ENCODE results near the gene FBXO8. TPM values are rescaled to one million over a fixed set of nuclear protein-coding genes. Genes with fewer than 3 reads are reported as not detected.

Gene FBXO8
- total and polyA plus RNA-seq, 4 donors: 15.6 to 48.0 (median 22.3) TPM

DNA sequence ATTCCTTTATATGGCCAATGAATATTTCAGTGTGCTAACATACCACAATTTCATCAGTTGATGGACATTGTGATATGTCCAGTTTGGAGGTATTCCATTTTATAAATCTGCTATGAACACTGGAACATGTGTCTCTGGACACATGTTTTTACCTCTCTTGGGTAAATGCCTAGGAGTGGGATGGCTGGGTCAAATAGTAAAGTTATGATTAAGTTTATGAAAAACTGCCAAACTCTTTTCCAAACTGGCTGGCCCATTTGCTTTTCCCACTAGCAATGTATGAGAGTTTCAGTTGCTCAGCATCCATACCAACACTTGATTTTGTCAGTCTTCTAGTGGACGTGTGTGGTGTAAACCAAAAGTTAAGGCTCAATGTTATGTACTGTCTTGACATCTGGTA is 40.8 kb upstream of the FBXO8 start:
- H3K9me3 ChIP-seq (ENCODE audit: control insufficient read depth in 4 of 4, insufficient read depth in 3 of 4, low read length in 3 of 4): no peaks in the 10 kb centered on the region
- H3K4me3 ChIP-seq: no peak overlapping the region
- TF ChIP-seq, protein P1, sequence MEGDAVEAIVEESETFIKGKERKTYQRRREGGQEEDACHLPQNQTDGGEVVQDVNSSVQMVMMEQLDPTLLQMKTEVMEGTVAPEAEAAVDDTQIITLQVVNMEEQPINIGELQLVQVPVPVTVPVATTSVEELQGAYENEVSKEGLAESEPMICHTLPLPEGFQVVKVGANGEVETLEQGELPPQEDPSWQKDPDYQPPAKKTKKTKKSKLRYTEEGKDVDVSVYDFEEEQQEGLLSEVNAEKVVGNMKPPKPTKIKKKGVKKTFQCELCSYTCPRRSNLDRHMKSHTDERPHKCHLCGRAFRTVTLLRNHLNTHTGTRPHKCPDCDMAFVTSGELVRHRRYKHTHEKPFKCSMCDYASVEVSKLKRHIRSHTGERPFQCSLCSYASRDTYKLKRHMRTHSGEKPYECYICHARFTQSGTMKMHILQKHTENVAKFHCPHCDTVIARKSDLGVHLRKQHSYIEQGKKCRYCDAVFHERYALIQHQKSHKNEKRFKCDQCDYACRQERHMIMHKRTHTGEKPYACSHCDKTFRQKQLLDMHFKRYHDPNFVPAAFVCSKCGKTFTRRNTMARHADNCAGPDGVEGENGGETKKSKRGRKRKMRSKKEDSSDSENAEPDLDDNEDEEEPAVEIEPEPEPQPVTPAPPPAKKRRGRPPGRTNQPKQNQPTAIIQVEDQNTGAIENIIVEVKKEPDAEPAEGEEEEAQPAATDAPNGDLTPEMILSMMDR (IDR thresholded peaks at IDR 0.05; ENCODE audit: control extremely low read depth, extremely low read depth): no peak
- ATAC-seq (ENCODE audit: insufficient read depth, low FRiP score): no peak
- 88 to 91% methylated on average over 1 of the region's 1 CpG for WGBS, 2 donors
- no peak overlapping the region for H3K27ac ChIP-seq (ENCODE audit: low read depth in 1 of 2, low read length in 1 of 2)
- no peak overlapping the region for H3K9ac ChIP-seq (ENCODE audit: insufficient read depth in 1 of 2, low read length in 2 of 2)
- H3K27me3 ChIP-seq (ENCODE audit: control insufficient read depth in 3 of 3, insufficient read depth in 3 of 3, low read length in 2 of 3): no peaks in the 10 kb centered on the region
- DNase-seq: no peak
- peaks cover 0 to 2% (median 0%) of the 10 kb centered on the region in 4 donors for H3K36me3 ChIP-seq (ENCODE audit: control insufficient read depth in 4 of 4, insufficient read depth in 4 of 4, low read length in 4 of 4)
- H3K4me1 ChIP-seq (ENCODE audit: control insufficient read depth in 5 of 5, insufficient read depth in 5 of 5, low read length in 5 of 5): peaks cover 0 to 4% (median 0%) of the 10 kb centered on the region in 5 donors

DNA sequence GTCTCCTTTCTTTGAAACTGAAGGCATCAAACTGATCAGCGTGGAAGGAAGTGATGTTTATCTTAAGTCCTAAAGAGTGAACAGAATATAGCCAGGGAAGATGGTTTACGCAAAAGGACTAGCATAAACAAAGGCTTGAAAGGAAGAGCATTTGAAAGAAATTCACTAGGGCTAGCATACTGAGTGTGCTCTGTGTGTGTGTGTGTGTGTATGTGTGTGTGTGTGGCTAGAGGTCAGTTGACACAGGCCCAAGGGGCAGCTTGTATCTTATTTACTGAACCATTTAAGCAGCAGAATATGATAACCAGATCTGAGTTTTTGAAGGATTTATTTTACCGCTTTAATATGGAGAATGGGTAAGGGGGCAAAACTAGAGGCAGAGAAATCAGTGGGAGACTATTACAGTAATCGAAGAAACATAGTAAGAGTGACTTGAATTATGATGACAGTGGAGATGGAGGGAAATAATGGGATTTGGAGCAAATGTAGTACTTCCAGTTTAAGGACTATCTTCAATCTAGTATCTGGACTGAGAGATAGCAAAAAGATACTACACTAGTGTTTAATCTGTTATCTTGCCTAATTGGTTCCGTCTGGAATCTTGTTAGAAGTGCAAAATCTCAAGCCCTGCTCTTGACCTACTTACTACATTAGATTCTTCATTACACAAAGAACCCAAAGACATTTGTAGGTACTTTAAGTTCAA is 37.2 kb upstream of the FBXO8 start:
- H3K4me1 ChIP-seq (ENCODE audit: control insufficient read depth in 5 of 5, insufficient read depth in 5 of 5, low read length in 5 of 5): peaks cover 0 to 4% (median 0%) of the 10 kb centered on the region in 5 donors
- H3K27ac ChIP-seq (ENCODE audit: low read depth in 1 of 2, low read length in 1 of 2): no peak overlapping the region
- DNase-seq (peak in 2 of 3 donors; percentile 22 to 54), ATAC-seq (ENCODE audit: insufficient read depth, low FRiP score) (no peak)
- H3K9ac ChIP-seq (ENCODE audit: insufficient read depth in 1 of 2, low read length in 2 of 2): no peak overlapping the region
- TF ChIP-seq, protein P1 (IDR thresholded peaks at IDR 0.05; ENCODE audit: control extremely low read depth, extremely low read depth): no peak
- 68 to 73% methylated on average over 5 of the region's 5 CpGs for WGBS, 2 donors
- H3K9me3 ChIP-seq (ENCODE audit: control insufficient read depth in 4 of 4, insufficient read depth in 3 of 4, low read length in 3 of 4): no peaks in the 10 kb centered on the region
- H3K4me3 ChIP-seq: no peak overlapping the region
- H3K36me3 ChIP-seq (ENCODE audit: control insufficient read depth in 4 of 4, insufficient read depth in 4 of 4, low read length in 4 of 4): peaks cover 0 to 5% (median 0%) of the 10 kb centered on the region in 4 donors
- no peaks in the 10 kb centered on the region for H3K27me3 ChIP-seq (ENCODE audit: control insufficient read depth in 3 of 3, insufficient read depth in 3 of 3, low read length in 2 of 3)

DNA sequence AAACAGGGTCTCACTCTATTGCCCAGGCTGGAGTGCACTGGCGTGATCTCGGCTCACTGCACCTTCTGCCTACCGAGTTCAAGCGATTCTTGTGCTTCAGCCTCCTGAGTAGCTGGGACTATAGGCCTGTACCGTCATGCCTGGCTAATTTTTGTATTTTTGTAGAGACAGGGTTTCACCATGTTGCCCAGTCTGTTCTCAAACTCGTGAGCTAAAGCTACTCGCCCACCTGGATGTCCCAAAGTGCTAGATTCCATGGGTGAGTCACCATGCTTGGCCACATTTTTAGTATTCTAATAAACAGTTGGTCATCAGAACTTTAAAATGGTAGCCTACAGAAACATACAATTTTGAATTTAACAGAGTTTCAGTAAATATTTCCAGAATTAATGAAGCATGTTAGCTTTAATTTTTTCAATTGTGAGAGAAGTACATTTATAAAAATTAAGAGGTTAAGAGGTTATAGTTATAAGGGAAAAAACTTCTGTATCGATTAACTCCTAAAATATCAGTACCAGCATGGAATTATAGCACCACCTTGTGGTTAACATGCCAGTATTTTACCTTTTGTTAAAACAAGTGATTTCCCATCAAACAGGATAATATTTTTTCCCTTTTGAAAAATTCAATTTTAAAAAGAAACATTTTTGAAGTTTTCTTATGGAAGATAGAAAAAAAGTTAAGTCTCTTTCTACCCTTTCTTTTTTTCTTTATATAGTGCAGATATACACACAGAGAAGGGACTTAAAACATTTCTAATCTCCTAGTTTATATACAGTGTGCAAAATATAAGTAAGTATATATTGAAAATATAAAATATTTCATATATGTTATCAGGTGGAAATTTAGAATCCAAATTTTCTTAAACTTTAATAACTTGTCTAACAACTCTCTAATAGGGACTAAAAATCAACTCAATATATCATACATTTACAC is 35.6 kb upstream of the FBXO8 start:
- no peaks in the 10 kb centered on the region for H3K9me3 ChIP-seq (ENCODE audit: control insufficient read depth in 4 of 4, insufficient read depth in 3 of 4, low read length in 3 of 4)
- no peak overlapping the region for H3K27ac ChIP-seq (ENCODE audit: low read depth in 1 of 2, low read length in 1 of 2)
- DNase-seq (peak in 2 of 3 donors; percentile 48 to 55), ATAC-seq (ENCODE audit: insufficient read depth, low FRiP score) (no peak)
- peaks cover 0 to 4% (median 0%) of the 10 kb centered on the region in 5 donors for H3K4me1 ChIP-seq (ENCODE audit: control insufficient read depth in 5 of 5, insufficient read depth in 5 of 5, low read length in 5 of 5)
- TF ChIP-seq, protein P1 (IDR thresholded peaks at IDR 0.05; ENCODE audit: control extremely low read depth, extremely low read depth): peak; percentile 17
- H3K4me3 ChIP-seq: no peak overlapping the region
- H3K9ac ChIP-seq (ENCODE audit: insufficient read depth in 1 of 2, low read length in 2 of 2): no peak overlapping the region
- WGBS, 2 donors: 79 to 94% methylated on average over 8 of the region's 8 CpGs
- peaks cover 0 to 5% (median 0%) of the 10 kb centered on the region in 4 donors for H3K36me3 ChIP-seq (ENCODE audit: control insufficient read depth in 4 of 4, insufficient read depth in 4 of 4, low read length in 4 of 4)
- H3K27me3 ChIP-seq (ENCODE audit: control insufficient read depth in 3 of 3, insufficient read depth in 3 of 3, low read length in 2 of 3): no peaks in the 10 kb centered on the region

Data from lung (tissue), 12 donors.